ENCODE data around the gene NFYC.

NFYC gene

DNA sequence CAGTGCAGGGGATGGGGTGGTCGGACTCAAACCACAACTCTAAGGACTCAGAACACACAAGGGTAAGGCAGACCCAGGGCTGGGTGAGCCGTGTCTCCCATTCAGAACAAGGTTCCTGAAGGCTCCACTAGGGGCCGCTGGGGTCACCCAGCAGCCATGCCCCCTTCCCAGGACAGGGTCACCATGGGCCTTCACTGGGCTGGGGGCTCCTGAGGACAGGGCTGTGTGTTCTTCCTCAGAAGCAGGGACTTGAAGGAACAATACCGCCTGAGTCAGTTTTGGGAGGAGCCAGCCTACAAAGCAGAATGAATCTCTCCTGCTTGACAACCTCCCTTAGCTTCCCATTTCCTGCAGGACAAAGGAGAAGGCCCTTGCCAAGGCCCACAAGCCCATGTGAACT, 41.4 kb upstream of the NFYC start:
- TF ChIP-seq, protein P1, sequence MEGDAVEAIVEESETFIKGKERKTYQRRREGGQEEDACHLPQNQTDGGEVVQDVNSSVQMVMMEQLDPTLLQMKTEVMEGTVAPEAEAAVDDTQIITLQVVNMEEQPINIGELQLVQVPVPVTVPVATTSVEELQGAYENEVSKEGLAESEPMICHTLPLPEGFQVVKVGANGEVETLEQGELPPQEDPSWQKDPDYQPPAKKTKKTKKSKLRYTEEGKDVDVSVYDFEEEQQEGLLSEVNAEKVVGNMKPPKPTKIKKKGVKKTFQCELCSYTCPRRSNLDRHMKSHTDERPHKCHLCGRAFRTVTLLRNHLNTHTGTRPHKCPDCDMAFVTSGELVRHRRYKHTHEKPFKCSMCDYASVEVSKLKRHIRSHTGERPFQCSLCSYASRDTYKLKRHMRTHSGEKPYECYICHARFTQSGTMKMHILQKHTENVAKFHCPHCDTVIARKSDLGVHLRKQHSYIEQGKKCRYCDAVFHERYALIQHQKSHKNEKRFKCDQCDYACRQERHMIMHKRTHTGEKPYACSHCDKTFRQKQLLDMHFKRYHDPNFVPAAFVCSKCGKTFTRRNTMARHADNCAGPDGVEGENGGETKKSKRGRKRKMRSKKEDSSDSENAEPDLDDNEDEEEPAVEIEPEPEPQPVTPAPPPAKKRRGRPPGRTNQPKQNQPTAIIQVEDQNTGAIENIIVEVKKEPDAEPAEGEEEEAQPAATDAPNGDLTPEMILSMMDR (IDR thresholded peaks at IDR 0.05; ENCODE audit: control extremely low read depth, extremely low read depth, low read depth, missing control alignments), result peak; percentile 37
- CTCF ChIA-PET, result interaction anchor here (0.6 to 1.7 kb wide), 6 partner anchors 13 to 200 kb away, joined by 3 to 5 read pairs (median 4); partner anchors contain the start of gene RIMS3
- POLR2A ChIA-PET, result no interaction called here
- DNase-seq (ENCODE audit: extremely low spot score), result peak; percentile 56

GRCh38 chr1:40651138-40651857, 40.2 kb upstream of the NFYC start:
- ChIA-PET POLR2A (no interaction called here), CTCF (no interaction called here)
- TF ChIP-seq, protein P1 (IDR thresholded peaks at IDR 0.05; ENCODE audit: control extremely low read depth, extremely low read depth, low read depth, missing control alignments), result no peak
- DNase-seq (ENCODE audit: extremely low spot score), result no peak

DNA sequence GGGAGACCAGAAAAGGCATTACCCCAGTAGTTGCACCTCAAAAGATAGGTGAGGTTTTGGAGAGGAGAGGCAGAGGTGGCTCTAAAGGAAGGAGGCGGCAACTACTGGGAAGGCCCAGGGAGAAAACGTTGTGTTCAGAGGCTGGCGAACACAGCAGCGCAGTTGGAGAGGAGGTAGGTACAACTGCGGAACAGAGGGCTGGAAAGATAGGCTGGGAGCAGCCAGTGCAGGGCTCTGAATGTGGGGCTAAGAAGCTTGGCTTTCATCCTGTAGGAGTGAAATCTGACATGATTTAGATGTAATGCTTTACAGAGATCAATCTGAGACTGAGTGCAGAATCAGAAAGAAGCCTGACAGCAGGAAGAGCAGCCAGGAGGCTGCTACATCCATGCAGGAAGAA, 39.0 kb upstream of the NFYC start:
- POLR2A ChIA-PET, result no interaction called here
- TF ChIP-seq, protein P1 (IDR thresholded peaks at IDR 0.05; ENCODE audit: control extremely low read depth, extremely low read depth, low read depth, missing control alignments), result no peak
- DNase-seq (ENCODE audit: extremely low spot score), result no peak
- CTCF ChIA-PET, result interaction anchor here (1.0 kb wide), 1 partner anchor 12 kb away, joined by 3 read pairs; no protein-coding TSS in a partner anchor

DNA sequence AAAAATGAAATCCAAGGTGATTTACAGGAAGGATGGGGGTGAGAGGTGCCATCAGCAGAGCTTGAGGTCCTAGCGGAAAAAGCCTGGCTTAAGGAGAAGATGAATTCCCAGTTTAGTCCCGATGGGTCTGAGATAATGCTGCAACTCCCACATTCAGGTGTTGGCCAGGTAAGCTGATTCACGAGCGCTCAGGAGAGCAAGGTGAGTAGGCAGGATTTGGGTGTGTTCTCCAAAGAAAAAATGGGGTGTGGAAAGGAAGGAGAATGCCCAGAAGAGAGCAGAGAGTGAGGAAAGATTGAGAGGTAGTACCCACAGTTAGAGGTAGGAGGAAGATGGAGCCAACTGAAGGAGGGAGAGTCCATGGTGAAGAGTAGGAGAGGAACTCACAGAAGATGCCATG, 38.5 kb upstream of the NFYC start:
- TF ChIP-seq, protein P1 (IDR thresholded peaks at IDR 0.05; ENCODE audit: control extremely low read depth, extremely low read depth, low read depth, missing control alignments), result no peak
- CTCF ChIA-PET, result interaction anchor here (0.9 to 1.0 kb wide), 2 partner anchors 13 to 16 kb away, joined by 3 to 4 read pairs; no protein-coding TSS in a partner anchor
- DNase-seq (ENCODE audit: extremely low spot score), result no peak
- POLR2A ChIA-PET, result no interaction called here

GRCh38 chr1:40653851-40654537, 37.5 kb upstream of the NFYC start:
- TF ChIP-seq, protein P1 (IDR thresholded peaks at IDR 0.05; ENCODE audit: control extremely low read depth, extremely low read depth, low read depth, missing control alignments), result no peak
- ChIA-PET POLR2A (no interaction called here), CTCF (interaction anchor here (0.9 kb wide), 1 partner anchor 15 kb away, joined by 4 read pairs; no protein-coding TSS in a partner anchor)
- DNase-seq (ENCODE audit: extremely low spot score), result no peak

- CTCF ChIA-PET, result interaction anchor here (1.6 to 2.2 kb wide), 2 partner anchors 12 to 26 kb away, joined by 5 read pairs; no protein-coding TSS in a partner anchor
- POLR2A ChIA-PET, result no interaction called here
- TF ChIP-seq, protein P1 (IDR thresholded peaks at IDR 0.05; ENCODE audit: control extremely low read depth, extremely low read depth, low read depth, missing control alignments), result no peak
- DNase-seq (ENCODE audit: extremely low spot score), result no peak
Observed at GRCh38 chr1:40657046-40657445, 34.5 kb upstream of the NFYC start.

All from GM10248 (cell line).